ENCODE data around the gene DUS3L. TPM values are rescaled to one million over a fixed set of nuclear protein-coding genes. Genes with fewer than 3 reads are reported as not detected.
A peak's percentile ranks its signal among the peaks of the same experiment; 100 is the strongest.

Gene DUS3L
- total RNA-seq, 1 experiment from 2014 or later: 39.3 TPM

DNA sequence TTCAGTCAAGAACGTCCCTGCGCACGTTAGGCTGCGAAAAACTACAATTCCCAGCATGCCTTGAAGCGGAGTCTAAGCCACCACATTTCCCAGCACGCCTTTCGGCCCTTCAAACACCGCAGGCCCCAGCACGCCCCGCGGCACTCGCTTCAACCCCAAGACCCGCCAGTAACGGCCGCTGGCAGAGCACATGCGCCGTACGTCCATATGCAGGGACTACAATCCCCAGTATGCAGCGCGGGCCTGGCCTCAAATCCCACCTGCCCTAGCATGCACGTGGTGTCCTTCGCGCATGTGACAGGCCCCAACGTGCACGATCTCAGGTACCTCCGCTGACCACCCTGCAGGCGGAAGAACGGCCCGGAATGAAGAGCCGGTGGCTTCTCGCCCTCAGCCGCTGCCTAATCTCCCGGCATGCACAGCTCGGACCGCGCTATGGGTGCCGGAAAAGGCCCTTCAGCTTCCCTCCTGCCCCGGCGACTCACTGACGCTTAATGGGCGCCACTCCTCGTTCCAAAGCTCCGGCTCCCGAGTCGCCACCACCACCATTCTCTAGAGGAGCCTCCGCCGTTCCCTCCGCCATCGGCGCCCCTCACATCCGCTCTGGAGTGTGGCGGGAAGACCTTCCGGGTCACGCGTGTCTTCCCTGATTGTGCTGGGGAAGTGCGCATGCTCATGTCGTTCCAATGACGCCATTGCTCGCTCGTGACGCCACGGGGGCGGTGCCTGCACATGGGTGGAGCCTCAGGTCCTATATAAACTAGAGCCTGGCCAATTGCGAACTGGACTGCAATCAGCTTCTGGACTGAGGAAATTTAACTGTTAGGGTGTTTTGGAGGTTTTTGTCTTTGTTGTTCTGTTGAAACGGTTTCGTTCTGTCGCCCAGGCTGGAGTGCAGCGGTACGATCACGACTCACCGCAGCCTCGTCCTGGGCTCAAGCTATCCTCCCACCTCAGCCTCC, at the start of gene DUS3L (continued):
- TF ChIP-seq, protein P1, sequence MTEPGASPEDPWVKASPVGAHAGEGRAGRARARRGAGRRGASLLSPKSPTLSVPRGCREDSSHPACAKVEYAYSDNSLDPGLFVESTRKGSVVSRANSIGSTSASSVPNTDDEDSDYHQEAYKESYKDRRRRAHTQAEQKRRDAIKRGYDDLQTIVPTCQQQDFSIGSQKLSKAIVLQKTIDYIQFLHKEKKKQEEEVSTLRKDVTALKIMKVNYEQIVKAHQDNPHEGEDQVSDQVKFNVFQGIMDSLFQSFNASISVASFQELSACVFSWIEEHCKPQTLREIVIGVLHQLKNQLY (CRISPR knock-in tag; IDR thresholded peaks at IDR 0.05): no peak
- no peak for TF ChIP-seq ELF4 (CRISPR knock-in tag; IDR thresholded peaks at IDR 0.05; ENCODE audit: low read depth)
- no peak for TF ChIP-seq JAZF1 (CRISPR knock-in tag; IDR thresholded peaks at IDR 0.05)
- no peak for TF ChIP-seq AR (CRISPR knock-in tag; IDR thresholded peaks at IDR 0.05)
- TF ChIP-seq ZNF416 (CRISPR knock-in tag; IDR thresholded peaks at IDR 0.05): no peak
- TF ChIP-seq, protein P2, sequence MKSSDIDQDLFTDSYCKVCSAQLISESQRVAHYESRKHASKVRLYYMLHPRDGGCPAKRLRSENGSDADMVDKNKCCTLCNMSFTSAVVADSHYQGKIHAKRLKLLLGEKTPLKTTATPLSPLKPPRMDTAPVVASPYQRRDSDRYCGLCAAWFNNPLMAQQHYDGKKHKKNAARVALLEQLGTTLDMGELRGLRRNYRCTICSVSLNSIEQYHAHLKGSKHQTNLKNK (CRISPR knock-in tag; IDR thresholded peaks at IDR 0.05): no peak
- TF ChIP-seq KAT7 (CRISPR knock-in tag; IDR thresholded peaks at IDR 0.05; ENCODE audit: borderline replicate concordance): no peak
- peak; percentile 26; the same call in 1 of the 2 replicates for TF ChIP-seq NFYB (CRISPR knock-in tag; conservative IDR thresholded peaks at IDR 0.05; ENCODE audit: low read depth)
- peak; percentile 89 for TF ChIP-seq ZNF232 (CRISPR knock-in tag; IDR thresholded peaks at IDR 0.05)
- no peak for TF ChIP-seq ZNF281 (CRISPR knock-in tag; IDR thresholded peaks at IDR 0.05)
- TF ChIP-seq CREM (CRISPR knock-in tag; IDR thresholded peaks at IDR 0.05): peak; percentile 91
- TF ChIP-seq MYBL2 (CRISPR knock-in tag; IDR thresholded peaks at IDR 0.05): peak; percentile 98
- peak; percentile 99 for TF ChIP-seq MAX (CRISPR knock-in tag; IDR thresholded peaks at IDR 0.05)
- no peak for TF ChIP-seq GTF2I (CRISPR knock-in tag; conservative IDR thresholded peaks at IDR 0.05)
- TF ChIP-seq, protein P3, sequence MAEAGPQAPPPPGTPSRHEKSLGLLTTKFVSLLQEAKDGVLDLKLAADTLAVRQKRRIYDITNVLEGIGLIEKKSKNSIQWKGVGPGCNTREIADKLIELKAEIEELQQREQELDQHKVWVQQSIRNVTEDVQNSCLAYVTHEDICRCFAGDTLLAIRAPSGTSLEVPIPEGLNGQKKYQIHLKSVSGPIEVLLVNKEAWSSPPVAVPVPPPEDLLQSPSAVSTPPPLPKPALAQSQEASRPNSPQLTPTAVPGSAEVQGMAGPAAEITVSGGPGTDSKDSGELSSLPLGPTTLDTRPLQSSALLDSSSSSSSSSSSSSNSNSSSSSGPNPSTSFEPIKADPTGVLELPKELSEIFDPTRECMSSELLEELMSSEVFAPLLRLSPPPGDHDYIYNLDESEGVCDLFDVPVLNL (CRISPR knock-in tag; IDR thresholded peaks at IDR 0.05; ENCODE audit: borderline replicate concordance, low read depth): no peak
- TF ChIP-seq ESRRA (CRISPR knock-in tag; IDR thresholded peaks at IDR 0.05; ENCODE audit: borderline replicate concordance): peak; percentile 64; the same call in 1 of the 2 replicates
- TF ChIP-seq, protein P4, sequence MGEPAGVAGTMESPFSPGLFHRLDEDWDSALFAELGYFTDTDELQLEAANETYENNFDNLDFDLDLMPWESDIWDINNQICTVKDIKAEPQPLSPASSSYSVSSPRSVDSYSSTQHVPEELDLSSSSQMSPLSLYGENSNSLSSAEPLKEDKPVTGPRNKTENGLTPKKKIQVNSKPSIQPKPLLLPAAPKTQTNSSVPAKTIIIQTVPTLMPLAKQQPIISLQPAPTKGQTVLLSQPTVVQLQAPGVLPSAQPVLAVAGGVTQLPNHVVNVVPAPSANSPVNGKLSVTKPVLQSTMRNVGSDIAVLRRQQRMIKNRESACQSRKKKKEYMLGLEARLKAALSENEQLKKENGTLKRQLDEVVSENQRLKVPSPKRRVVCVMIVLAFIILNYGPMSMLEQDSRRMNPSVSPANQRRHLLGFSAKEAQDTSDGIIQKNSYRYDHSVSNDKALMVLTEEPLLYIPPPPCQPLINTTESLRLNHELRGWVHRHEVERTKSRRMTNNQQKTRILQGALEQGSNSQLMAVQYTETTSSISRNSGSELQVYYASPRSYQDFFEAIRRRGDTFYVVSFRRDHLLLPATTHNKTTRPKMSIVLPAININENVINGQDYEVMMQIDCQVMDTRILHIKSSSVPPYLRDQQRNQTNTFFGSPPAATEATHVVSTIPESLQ (CRISPR knock-in tag; IDR thresholded peaks at IDR 0.05): no peak
- no peak for TF ChIP-seq ERG (CRISPR knock-in tag; IDR thresholded peaks at IDR 0.05)
- TF ChIP-seq TEAD4 (CRISPR knock-in tag; IDR thresholded peaks at IDR 0.05): no peak

Data from WTC11 (cell line).